Ectodermal cell (in vitro differentiated cells): ENCODE data around the gene ZNF180.

ENCODE experiments used
- H3K27ac ChIP-seq: 2 replicates; pipeline ENCODE4 v1.7.0; 2013; ENCODE audit warnings: mild to moderate bottlenecking, low read depth, low read length; ENCODE audit not compliant: insufficient read depth, poor library complexity, severe bottlenecking
- H3K27me3 ChIP-seq: 2 replicates; pipeline ENCODE4 v1.7.0; 2013; ENCODE audit warnings: mild to moderate bottlenecking, low read length; ENCODE audit not compliant: insufficient read depth, control insufficient read depth, poor library complexity, severe bottlenecking
- H3K36me3 ChIP-seq: one replicate; pipeline ENCODE4 v1.7.0; 2013; ENCODE audit warnings: low read length; ENCODE audit not compliant: control insufficient read depth, insufficient read depth
- H3K4me1 ChIP-seq: one replicate; pipeline ENCODE4 v1.7.0; 2013; ENCODE audit warnings: low read length; ENCODE audit not compliant: control insufficient read depth, insufficient read depth
- H3K4me3 ChIP-seq: 2 replicates; pipeline ENCODE4 v1.7.0; 2013; ENCODE audit warnings: low read depth, low read length, control low read depth; ENCODE audit not compliant: insufficient read depth
- H3K9me3 ChIP-seq: 2 replicates; pipeline ENCODE4 v1.7.0; 2013; ENCODE audit warnings: mild to moderate bottlenecking, low read length, moderate library complexity; ENCODE audit not compliant: control insufficient read depth
- WGBS, 2 experiments: methylation state at CpG; one replicate each; pipeline ENCODE4 v1.1.7; 2013; ENCODE audit warnings: missing lambda C conversion rate in 2 of 2; 5-methylcytosine and 5-hydroxymethylcytosine counted together

Gene ZNF180

DNA sequence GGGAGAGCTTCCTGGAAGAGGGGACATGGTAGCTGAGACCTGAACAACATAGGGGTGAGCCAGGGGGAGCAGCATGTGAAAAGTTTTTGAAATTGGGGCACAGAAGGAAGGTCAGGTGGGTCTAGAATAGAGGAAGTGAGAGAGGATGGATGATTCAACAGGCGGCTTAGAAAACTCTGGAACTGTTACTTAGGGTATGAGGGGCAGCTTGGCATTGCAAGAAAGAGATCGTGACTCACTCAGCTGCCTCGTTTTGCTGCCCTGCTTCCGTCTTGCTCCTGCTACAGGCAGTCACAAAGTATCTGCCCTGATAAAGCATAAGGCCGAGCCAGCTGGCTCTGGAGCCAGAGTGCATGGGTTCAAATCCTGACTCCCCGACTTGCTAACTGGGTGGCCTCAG lies 30.5 kb upstream of the ZNF180 start:
- 77 to 79% methylated on average over 6 of the region's 6 CpGs for WGBS, 2 experiments
- Histone ChIP-seq H3K27ac (no peak overlapping the region), H3K36me3 (no peaks in the 10 kb centered on the region)

DNA sequence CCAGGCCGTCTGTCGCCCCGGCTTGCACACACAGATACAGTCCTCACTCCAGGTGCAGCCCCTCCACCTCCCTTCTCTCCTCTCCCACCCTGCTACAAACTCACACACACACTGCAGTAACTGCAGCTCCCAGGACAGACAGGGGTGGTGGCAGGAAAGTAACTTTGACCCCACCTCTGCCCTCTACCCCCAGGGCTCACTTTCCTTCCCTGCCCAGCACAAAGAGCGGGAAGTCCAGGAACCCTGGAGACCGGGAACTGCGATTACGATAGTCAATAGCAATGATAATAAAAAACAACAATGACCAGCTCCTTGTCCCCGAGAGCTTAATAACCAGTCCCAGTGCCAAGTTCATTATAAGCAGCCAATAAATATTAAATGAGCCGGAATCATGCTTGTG lies 29.2 kb upstream of the ZNF180 start, which contains the start of gene CEACAM20:
Gene CEACAM20 (minus strand): TSS at position 140 of the 400 bp plus-strand sequence. CDS start 166 bp downstream, outside the sequence.
- Histone ChIP-seq H3K4me1 (no peaks in the 10 kb centered on the region), H3K27me3 (no peaks in the 10 kb centered on the region), H3K4me3 (no peak within 1 kb of the TSS), H3K27ac (no peak within 1 kb of the TSS), H3K9me3 (peaks cover 2% of the 10 kb centered on the region), H3K36me3 (no peaks in the 10 kb centered on the region)
- WGBS, 2 experiments, result 88 to 93% methylated on average over 9 of the region's 9 CpGs

More for the DNA sequence above, 30.5 kb upstream of the ZNF180 start:
- no peaks in the 10 kb centered on the region for H3K27me3 ChIP-seq
- peaks cover 2% of the 10 kb centered on the region for H3K9me3 ChIP-seq
- H3K4me1 ChIP-seq, result no peaks in the 10 kb centered on the region
- H3K4me3 ChIP-seq, result no peak overlapping the region

DNA sequence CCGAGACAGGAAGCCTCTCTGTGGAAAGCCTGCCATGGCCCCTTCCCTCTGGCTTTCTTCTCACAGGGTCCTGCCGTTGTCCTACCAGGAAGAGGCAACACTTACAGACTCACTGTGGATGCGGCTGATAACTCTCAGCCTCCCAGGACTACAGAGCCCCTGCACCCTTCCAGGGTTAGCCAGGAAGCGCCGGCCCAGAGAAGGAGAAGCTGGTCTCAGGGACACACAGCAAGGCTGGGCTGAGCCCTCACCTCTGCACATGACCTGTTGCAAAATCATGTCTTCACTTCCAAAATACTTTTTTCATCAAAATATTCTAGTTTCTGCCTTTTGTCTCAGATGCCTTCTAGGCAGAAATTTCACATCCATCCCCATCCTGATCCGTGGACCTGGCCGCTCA lies 27.2 kb upstream of the ZNF180 start:
- Histone ChIP-seq H3K4me1 (no peaks in the 10 kb centered on the region), H3K36me3 (no peaks in the 10 kb centered on the region), H3K27me3 (no peaks in the 10 kb centered on the region), H3K27ac (no peak overlapping the region), H3K9me3 (no peaks in the 10 kb centered on the region), H3K4me3 (no peak overlapping the region)
- WGBS, 2 experiments, result 83 to 86% methylated on average over 7 of the region's 7 CpGs

DNA sequence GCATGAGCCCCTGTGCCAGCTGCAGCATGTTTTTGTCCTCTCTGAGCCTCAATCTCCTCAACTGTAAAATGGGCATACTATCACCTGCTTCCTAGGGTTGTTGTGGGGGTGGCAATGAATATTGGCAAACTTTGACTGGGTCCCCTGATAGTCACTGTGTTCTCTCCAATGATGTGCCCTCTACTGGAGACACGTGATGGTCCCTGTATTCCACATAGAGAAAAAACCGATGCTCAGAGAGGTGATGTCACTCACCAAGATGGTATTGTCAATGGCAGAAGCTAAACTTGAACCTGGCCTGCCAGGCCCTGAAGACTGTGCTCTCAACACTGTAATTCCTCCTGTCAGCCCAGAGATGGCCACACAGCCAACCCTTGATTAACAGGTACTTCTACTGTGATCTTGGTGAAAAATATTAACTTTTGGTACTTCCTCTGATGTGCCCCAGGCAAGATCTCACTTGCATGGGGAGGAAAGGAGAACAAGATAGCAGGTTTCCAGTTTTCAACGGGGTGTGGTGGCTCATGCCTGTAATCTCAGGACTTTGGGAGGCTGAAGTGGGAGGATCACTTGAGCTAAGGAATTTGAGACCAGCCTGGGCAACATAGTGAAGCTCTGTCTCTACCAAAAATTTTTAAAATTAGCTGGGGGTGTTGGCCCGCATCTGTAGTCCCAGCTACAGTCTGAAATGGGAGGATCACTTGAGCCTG lies 25.6 kb upstream of the ZNF180 start:
- H3K27ac ChIP-seq, result no peak overlapping the region
- WGBS, 2 experiments, result 47 to 48% methylated on average over 4 of the region's 4 CpGs
- H3K36me3 ChIP-seq, result no peaks in the 10 kb centered on the region
- H3K27me3 ChIP-seq, result no peaks in the 10 kb centered on the region
- H3K4me3 ChIP-seq, result no peak overlapping the region
- no peaks in the 10 kb centered on the region for H3K9me3 ChIP-seq
- no peaks in the 10 kb centered on the region for H3K4me1 ChIP-seq

DNA sequence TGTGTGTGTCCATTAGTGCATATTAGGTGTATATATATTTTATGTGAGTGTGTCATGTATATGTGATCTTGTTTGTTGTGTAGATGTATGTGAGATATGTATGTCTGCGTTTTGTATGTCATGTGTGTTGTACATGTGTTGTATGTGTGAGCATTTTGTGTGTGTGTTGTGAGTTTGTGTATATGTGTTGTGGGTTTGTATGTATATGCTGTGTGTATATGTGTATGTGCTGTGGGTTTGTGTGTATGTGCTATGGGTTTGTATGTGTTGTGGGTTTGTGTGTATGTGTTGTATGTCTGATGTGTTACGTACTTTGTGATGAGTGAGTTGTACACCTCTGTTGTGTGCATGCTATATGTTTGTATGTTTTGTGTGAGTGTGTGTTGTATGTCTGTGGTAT lies 21.0 kb upstream of the ZNF180 start:
- WGBS, 2 experiments, result 78 to 85% methylated on average over 2 of the region's 2 CpGs
- no peaks in the 10 kb centered on the region for H3K36me3 ChIP-seq

DNA sequence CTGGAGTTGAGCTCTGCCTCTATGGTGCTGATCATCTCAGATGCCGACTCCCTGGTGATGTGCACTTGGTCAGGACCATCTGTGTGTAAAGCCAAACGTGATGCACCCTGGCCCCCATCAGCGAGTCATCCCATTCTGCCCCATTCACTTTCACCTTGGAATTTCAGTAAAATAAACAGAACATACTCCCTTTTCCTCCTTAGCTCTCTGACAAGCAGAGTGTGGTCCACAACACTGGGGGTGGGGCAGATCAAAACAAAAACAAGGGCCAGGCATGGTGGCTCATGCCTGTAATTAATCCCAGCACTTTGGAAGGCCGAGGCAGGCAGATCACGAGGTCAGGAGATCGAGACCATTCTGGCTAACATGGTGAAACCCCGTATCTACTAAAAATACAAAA lies 16.8 kb upstream of the ZNF180 start:
- H3K9me3 ChIP-seq, result no peaks in the 10 kb centered on the region
- no peaks in the 10 kb centered on the region for H3K4me1 ChIP-seq
- no peaks in the 10 kb centered on the region for H3K27me3 ChIP-seq
- 75 to 83% methylated on average over 7 of the region's 7 CpGs for WGBS, 2 experiments
- no peak overlapping the region for H3K27ac ChIP-seq
- no peaks in the 10 kb centered on the region for H3K36me3 ChIP-seq
- no peak overlapping the region for H3K4me3 ChIP-seq

More for the DNA sequence above, 21.0 kb upstream of the ZNF180 start:
- H3K4me3 ChIP-seq, result no peak overlapping the region
- no peaks in the 10 kb centered on the region for H3K27me3 ChIP-seq
- no peak overlapping the region for H3K27ac ChIP-seq
- no peaks in the 10 kb centered on the region for H3K4me1 ChIP-seq
- no peaks in the 10 kb centered on the region for H3K9me3 ChIP-seq

DNA sequence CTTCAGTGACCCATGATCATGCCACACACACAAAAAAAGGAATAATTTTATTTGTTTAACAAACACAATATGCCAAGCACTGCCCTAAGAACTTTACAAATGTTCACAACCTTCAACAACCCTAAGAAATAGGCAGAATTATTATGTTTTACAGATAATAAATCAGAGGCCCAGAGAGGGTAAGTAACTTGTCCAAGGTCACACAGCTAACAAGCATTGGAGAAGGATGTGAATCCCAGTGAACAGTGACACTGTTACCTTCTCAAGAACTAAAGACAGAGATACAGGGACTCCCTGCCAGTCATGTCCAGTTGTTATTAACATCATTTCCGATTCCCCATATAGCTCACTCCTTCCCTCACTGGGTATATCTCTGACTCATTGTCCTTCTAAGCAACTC lies 15.6 kb upstream of the ZNF180 start:
- WGBS, 2 experiments, result 82% methylated on average over 1 of the region's 1 CpG
- Histone ChIP-seq H3K4me1 (no peaks in the 10 kb centered on the region), H3K9me3 (no peaks in the 10 kb centered on the region), H3K36me3 (no peaks in the 10 kb centered on the region), H3K27me3 (no peaks in the 10 kb centered on the region), H3K4me3 (no peak overlapping the region), H3K27ac (no peak overlapping the region)

DNA sequence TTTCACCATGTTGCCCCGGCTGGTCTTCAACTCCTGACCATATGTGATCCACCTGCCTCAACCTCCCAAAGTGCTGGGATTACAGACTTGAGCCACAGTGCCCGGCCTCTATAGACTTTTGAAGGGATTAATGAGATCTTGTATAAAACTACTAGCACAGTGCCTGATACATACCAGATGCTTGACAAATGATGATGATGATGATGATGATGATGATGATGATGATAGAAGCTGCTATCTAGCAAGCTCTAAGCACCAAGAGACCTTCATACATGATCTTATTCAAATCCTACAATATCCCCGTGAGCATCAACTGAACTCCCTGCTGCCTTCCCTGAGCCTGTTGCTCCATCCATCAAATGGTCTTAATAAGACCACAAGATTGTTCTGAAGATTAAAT lies 14.7 kb upstream of the ZNF180 start:
- no peaks in the 10 kb centered on the region for H3K27me3 ChIP-seq

DNA sequence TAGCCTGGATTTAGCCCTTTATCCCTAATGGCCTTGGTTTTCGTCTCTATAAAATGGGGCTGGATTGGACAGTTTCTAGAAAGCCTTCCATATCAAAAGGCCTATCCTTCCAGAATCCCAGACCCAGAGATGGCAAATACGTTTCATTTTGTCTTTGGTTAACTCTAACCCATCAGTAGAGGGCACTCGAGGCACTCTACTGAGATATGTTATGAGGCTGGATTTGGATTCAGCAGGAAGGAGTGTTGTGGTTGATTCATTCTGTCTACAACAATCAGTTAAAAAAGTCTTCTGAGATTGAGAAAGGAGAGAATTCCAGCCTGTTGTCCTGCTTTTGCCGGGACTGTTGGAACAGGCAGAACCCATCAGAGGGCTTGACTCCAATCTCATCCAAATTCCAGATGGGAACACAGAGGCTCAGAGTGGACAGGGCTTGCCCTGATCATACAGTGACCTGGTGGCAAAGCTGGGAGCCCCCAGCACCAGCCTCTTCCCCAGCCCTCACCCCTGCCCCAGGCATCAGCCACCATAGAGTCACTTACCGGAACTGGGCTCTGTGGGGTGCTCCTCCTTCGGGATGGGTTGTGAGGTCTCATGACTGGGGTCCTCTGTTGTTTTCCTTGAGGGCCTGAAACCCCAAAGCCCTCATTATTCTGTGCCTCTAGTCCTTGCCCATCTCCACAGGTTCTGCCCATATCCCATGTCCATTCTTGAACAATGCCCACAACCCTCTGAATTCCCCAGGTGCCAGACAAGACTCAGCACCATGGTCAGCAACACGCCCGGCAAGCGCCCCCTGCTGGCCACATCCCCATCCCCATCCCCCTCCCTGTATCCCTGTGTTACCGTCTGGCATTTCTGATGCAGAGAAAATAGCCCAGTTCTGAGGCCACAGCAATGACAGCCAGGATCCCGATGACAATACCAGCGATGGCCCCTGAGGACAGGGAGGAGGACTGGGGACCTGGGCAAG lies 12.3 kb upstream of the ZNF180 start:
- Histone ChIP-seq H3K27me3 (no peaks in the 10 kb centered on the region), H3K36me3 (no peaks in the 10 kb centered on the region), H3K9me3 (no peaks in the 10 kb centered on the region), H3K4me1 (no peaks in the 10 kb centered on the region), H3K27ac (no peak overlapping the region), H3K4me3 (no peak overlapping the region)
- WGBS, 2 experiments, result 37 to 39% methylated on average over 11 to 12 of the region's 12 CpGs

More for the DNA sequence above, 14.7 kb upstream of the ZNF180 start:
- H3K36me3 ChIP-seq, result no peaks in the 10 kb centered on the region
- 86 to 90% methylated on average over 3 of the region's 3 CpGs for WGBS, 2 experiments
- no peak overlapping the region for H3K4me3 ChIP-seq
- no peaks in the 10 kb centered on the region for H3K4me1 ChIP-seq
- H3K9me3 ChIP-seq, result no peaks in the 10 kb centered on the region
- no peak overlapping the region for H3K27ac ChIP-seq

DNA sequence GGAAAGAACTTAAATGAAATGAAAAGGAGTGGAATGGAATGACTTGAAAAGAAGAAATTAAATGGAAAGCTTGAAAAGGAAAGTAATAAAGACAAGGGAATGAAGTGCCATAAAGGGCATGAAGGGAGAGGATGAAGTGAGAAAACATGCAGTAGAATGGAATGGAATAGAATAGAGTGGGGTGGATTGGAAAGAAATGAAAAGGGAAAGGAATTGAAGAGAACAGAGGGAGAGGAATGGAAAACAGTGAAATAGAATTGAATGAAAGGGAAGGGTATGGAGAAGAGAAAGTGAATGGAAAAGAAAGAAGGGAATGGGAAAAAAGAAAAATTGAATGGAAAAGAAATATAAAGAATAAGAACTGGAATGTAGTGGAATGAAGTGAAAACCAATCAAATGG lies 9.2 kb upstream of the ZNF180 start:
- no peak overlapping the region for H3K4me3 ChIP-seq
- no peaks in the 10 kb centered on the region for H3K36me3 ChIP-seq
- peaks cover 1% of the 10 kb centered on the region for H3K27me3 ChIP-seq
- H3K9me3 ChIP-seq, result no peaks in the 10 kb centered on the region
- no peak overlapping the region for H3K27ac ChIP-seq
- H3K4me1 ChIP-seq, result no peaks in the 10 kb centered on the region
